DMS153 treated with DMSO at 0.1 percent for 48 hours (cell line): ENCODE results near the gene TOP2B.

Experiments
- DNase-seq: peaks from one replicate; lab custom pipeline; 2025; ENCODE audit not compliant: unreplicated experiment; lab: John Stamatoyannopoulos, UW

TOP2B gene

GRCh38 chr3:25585361-25586166 is 79.1 kb downstream of the TOP2B start:
- DNase-seq = no peak

GRCh38 chr3:25584011-25584789 is 80.5 kb downstream of the TOP2B start:
- DNase-seq = no peak

DNA sequence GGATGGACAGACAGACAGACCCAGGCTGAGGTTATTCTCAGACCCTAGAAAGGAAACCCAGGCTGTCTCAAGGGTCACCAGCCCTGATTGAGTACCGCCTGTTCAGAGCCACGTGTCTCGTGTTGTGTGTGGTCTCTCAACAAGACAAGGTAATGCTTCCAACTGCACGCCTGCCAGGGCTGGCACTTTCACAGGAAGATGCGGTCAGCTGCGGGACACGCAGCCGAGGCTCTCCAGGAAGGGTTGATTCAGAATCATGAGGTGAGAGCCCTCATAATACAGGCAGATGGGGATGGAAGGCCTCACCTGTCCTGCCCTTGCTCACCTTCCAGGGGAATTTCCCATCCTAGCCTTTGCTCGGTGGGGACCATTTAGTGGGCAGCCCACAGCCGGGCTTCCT is 81.4 kb downstream of the TOP2B start:
- no peak for DNase-seq

GRCh38 chr3:25582242-25582641 is 82.5 kb downstream of the TOP2B start:
- DNase-seq = no peak

GRCh38 chr3:25581823-25582222 is 82.9 kb downstream of the TOP2B start:
- DNase-seq = no peak

DNA sequence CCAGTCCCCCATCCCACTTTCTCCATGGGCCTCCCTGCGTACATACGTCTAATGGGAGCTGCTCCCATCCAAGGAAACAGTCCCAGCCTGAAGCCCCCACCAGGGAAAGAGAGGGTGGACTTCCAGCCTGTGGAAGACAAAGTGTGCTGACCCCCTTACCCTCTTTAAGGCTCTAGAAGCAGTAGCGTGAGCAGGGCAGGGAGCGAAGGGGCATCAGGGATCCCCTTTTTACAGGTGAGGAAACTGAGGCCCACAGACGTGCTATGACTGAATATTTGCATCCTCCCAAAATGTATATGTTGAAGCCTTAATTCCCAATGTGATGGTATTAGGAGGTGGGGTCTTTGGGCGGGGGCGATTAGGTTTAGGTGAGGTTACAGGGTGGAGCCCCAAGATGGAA is 83.4 kb downstream of the TOP2B start:
- no peak for DNase-seq

DNA sequence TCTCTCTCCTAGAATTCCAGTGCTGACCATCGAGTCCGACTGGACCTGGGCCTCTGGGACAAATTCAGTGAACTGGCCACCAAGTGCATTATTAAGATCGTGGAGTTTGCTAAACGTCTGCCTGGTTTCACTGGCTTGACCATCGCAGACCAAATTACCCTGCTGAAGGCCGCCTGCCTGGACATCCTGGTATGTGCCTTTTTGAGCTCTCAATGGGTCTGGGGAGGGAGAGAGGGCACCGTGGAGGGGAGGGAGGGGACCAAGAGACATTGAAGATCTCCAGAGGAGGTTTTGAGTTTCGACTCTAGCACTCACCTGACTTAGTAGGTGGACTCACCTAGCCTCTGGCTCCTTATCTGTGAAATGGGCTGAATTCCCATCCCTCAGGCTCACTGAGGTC is 84.2 kb downstream of the TOP2B start:
- no peak for DNase-seq

GRCh38 chr3:25578059-25578458 is 86.6 kb downstream of the TOP2B start:
- no peak for DNase-seq

- DNase-seq = no peak
Observed at GRCh38 chr3:25576831-25577454, 87.8 kb downstream of the TOP2B start.

DNA sequence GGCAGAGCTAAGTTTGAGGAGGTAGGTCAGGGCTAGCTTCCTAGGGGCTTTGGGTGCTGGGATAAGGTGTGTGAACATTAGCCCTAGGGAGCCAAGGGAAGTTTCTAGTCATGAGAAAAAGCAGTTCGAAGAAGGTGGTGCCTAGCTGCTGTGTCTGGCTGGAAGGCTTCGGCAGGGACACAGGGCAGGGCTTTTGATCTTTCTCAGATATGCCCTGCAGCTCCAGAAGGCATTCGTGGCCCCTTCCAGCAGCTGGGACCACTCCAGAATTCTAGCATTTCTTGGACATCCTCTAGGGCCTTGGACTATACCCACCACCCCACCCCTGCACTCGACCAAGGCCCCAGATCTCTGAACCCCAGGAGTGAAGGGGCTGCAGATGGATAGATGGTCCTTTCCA is 88.6 kb downstream of the TOP2B start:
- DNase-seq = no peak

DNA sequence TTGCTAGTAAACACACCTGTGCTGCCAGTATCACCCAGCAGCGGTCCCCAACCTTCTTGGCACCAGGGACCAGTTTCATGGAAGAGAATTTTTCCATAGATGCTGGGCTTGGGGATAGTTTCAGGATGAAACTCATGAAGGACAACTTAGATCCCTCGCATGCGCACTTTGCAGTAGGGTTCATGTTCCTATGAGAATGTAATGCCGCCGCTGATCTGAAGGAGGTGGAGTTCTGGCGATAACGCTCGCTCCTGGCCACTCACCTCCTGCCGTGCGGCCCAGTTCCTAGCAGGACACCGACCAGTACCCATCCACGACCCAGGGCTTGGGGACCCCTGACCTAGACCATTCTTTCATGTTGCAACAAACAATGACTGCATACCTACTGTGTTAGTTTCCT is 89.7 kb downstream of the TOP2B start:
- DNase-seq = no peak

DNA sequence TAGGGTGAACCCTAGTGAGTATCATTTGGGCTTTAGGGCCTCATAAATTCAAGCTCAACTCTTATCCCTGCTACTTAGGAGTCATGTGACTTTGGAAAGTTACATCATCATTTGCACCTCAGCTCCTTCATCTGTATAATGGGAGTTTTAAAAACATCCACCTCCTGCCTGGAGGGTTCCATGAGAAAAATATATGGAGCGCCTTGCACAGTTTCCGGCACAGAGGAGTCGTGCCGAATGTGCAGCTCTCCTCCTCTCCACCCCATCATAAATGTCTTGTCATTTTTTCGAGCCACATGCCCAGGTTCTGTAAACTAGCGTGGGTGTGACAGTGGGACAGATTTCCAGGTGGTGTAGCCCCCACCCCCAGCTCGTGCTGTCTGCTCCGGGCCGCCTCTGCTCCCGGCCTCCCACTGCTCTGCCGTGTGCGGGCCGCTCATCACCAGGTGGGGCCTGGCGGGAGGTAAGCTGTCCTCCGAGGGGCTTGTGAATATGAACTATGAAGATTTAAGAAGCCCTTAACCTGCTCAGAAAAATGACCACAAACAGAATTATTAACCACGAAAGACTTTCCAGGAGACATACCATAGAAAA is 90.4 kb downstream of the TOP2B start:
- DNase-seq = no peak

GRCh38 chr3:25573386-25574171 is 91.1 kb downstream of the TOP2B start:
- no peak for DNase-seq

DNA sequence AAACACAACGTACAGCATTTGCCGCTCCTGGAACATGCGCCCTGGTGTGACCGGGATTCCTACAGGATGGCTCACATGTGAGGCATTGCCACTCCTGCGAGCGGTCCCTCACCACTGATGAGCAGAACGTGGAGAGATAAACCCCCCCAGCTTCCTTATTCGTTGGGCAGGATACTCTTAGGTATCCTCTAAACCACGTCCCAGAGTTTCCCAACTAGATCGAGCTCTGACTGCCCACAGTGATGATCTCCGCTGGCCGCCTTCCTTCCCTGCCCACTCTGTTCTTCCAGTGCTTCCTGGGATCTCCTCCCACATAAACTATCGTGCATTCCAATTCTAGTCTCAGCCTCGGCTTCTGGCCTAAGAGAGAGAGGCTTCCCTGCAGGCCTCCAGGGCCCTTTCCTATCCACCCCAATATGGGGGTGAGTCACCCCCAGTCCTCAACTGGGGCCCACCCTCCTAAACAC is 91.8 kb downstream of the TOP2B start:
- no peak for DNase-seq

DNA sequence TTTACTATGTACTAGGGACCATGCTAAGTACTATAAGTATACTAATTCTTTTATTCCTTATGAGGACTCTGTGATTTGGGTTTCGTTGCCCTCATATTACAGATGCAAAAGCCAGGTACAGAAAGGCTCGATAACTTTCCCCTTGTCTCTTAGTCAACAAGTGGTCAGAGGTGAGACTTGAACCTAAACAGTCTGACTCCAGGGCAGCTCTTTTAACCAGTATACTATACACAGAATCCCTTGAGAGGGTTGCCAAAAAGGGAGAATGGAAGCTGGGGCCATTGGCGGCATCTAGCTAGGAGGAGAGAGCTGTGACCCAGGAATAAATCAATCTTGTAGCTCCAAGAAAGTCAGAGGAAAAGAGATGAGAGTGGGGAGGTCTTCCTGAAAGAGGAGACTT is 92.4 kb downstream of the TOP2B start:
- DNase-seq = no peak

GRCh38 chr3:25571285-25571684 is 93.4 kb downstream of the TOP2B start:
- no peak for DNase-seq

DNA sequence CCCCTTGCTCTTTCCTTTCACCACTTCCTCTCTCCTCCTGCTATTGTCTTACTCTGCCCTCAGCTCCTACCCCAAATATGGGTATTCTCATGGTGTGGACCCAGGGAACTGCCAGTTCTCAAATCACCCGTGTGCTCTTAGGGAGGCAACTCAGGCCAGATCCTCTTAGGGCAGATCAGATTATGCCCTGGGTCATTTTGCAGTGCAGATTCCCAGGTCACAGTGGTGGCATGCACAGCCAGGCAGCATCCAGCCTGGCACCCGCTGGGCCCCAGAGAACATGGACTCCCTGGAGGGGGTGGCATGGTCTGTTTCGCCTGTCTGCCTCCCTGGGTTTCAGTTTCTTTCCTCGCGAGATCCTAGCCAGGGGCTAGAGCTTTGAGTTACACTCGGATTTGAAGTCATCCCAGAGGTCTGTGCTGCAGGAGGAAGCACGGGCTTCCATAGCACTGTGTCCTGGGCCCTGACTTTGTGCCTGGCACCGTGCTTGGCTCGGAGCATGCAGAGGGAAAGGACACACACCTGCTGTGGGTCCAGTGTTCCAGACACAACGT is 96.1 kb downstream of the TOP2B start:
- no peak for DNase-seq

- DNase-seq = no peak
Observed at GRCh38 chr3:25567806-25568524, 96.7 kb downstream of the TOP2B start.

DNA sequence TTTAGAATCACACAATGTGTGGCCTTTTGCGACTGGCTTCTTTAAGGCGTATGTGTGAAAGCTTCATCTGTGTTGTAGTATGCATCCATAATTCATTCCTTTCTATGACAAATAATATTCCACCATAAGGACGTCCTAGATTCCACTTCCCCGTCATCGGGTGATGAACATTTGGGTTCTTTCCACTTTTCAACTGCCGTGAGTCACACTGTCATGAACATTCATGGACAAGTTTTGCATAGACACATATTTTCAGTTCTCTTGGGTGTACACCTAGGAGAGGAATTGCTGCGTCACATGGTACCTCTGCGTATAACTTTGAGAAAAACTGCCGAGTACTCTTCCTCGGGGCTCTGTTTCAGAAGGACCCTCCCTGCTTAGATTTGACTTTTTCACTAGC is 97.3 kb downstream of the TOP2B start:
- no peak for DNase-seq
